ENCODE results near the gene KLHL40.
"Not testable (repeated sequence)": the region's sequence is repeated elsewhere in the genome, so short reads cannot be mapped to it uniquely, and the experiment has no call there.

KLHL40 gene

GRCh38 chr3:42705058-42705767 is 19.9 kb downstream of the KLHL40 start:
- no peak for DNase-seq

- no peak for DNase-seq
Observed at GRCh38 chr3:42705962-42706585, 20.7 kb downstream of the KLHL40 start.

- DNase-seq: no peak
Observed at GRCh38 chr3:42706721-42707619, 21.6 kb downstream of the KLHL40 start.

- DNase-seq: no peak
Observed at GRCh38 chr3:42707620-42708355, 22.5 kb downstream of the KLHL40 start.

GRCh38 chr3:42708611-42709151 is 23.3 kb downstream of the KLHL40 start:
- DNase-seq: no peak

GRCh38 chr3:42709621-42710020 is 24.3 kb downstream of the KLHL40 start:
- DNase-seq: no peak

GRCh38 chr3:42710323-42711021 is 25.1 kb downstream of the KLHL40 start:
- no peak for DNase-seq

- no peak for DNase-seq
Observed at GRCh38 chr3:42711491-42712343, 26.4 kb downstream of the KLHL40 start.

GRCh38 chr3:42712344-42712648 is 27.0 kb downstream of the KLHL40 start:
- no peak for DNase-seq

GRCh38 chr3:42712688-42713372 is 27.5 kb downstream of the KLHL40 start:
- no peak for DNase-seq

GRCh38 chr3:42713747-42714146 is 28.4 kb downstream of the KLHL40 start:
- DNase-seq: no peak

- DNase-seq: no peak
Observed at GRCh38 chr3:42714171-42714852, 29.0 kb downstream of the KLHL40 start.

- DNase-seq: no peak
Observed at GRCh38 chr3:42717306-42717705, 32.0 kb downstream of the KLHL40 start.

GRCh38 chr3:42718338-42718737 is 33.0 kb downstream of the KLHL40 start:
- no peak for DNase-seq

GRCh38 chr3:42719002-42719401 is 33.7 kb downstream of the KLHL40 start:
- no peak for DNase-seq

GRCh38 chr3:42720126-42720525 is 34.8 kb downstream of the KLHL40 start:
- no peak for DNase-seq

- no peak for DNase-seq
Observed at GRCh38 chr3:42721690-42722089, 36.4 kb downstream of the KLHL40 start.

GRCh38 chr3:42722442-42722841 is 37.1 kb downstream of the KLHL40 start:
- DNase-seq: not testable (repeated sequence)

GRCh38 chr3:42723219-42723618 is 37.9 kb downstream of the KLHL40 start:
- no peak for DNase-seq

- no peak for DNase-seq
Observed at GRCh38 chr3:42725454-42725853, 40.1 kb downstream of the KLHL40 start.
